NCI-H524 treated with DMSO at 0.1 percent for 48 hours (cell line): ENCODE measurements around the gene UBXN6.

Source experiments
- DNase-seq: peaks from one replicate; lab custom pipeline; 2025; lab: John Stamatoyannopoulos, UW

UBXN6 gene

GRCh38 chr19:4457654-4458395, at the start of gene UBXN6:
Gene UBXN6, minus strand, starts transcription at chr19:4457794. Its CDS starts 97 bp downstream, at chr19:4457697.
- DNase-seq, result peak; percentile 89

- no peak for DNase-seq
Observed at GRCh38 chr19:4507150-4507452, 49.5 kb upstream of the UBXN6 start.

GRCh38 chr19:4506449-4507149, 49.0 kb upstream of the UBXN6 start:
- DNase-seq, result no peak

GRCh38 chr19:4505570-4506448, 48.2 kb upstream of the UBXN6 start:
- DNase-seq, result no peak

GRCh38 chr19:4504891-4505569, 47.4 kb upstream of the UBXN6 start:
- no peak for DNase-seq

GRCh38 chr19:4504297-4504701, 46.7 kb upstream of the UBXN6 start:
- DNase-seq, result no peak

GRCh38 chr19:4503825-4504170, 46.2 kb upstream of the UBXN6 start:
- no peak for DNase-seq

GRCh38 chr19:4503132-4503824, 45.7 kb upstream of the UBXN6 start:
- no peak for DNase-seq

GRCh38 chr19:4502282-4503131, 44.9 kb upstream of the UBXN6 start:
- DNase-seq, result no peak

- no peak for DNase-seq
Observed at GRCh38 chr19:4501691-4502090, 44.1 kb upstream of the UBXN6 start.

- DNase-seq, result no peak
Observed at GRCh38 chr19:4500841-4501591, 43.4 kb upstream of the UBXN6 start.

GRCh38 chr19:4499855-4500254, 42.3 kb upstream of the UBXN6 start:
- no peak for DNase-seq

- DNase-seq, result no peak
Observed at GRCh38 chr19:4499318-4499717, 41.7 kb upstream of the UBXN6 start.

- no peak for DNase-seq
Observed at GRCh38 chr19:4498694-4499093, 41.1 kb upstream of the UBXN6 start.

GRCh38 chr19:4497770-4498389, 40.3 kb upstream of the UBXN6 start:
- no peak for DNase-seq

GRCh38 chr19:4496304-4496703, 38.7 kb upstream of the UBXN6 start:
- DNase-seq, result no peak

GRCh38 chr19:4495471-4495870, 37.9 kb upstream of the UBXN6 start:
- no peak for DNase-seq

GRCh38 chr19:4494691-4495064, 37.1 kb upstream of the UBXN6 start:
- no peak for DNase-seq

GRCh38 chr19:4493929-4494690, 36.5 kb upstream of the UBXN6 start:
- DNase-seq, result no peak
